Smooth muscle cell of the umbilical artery (primary cell): ENCODE measurements around the gene ZNF776. TPM values are rescaled to one million over a fixed set of nuclear protein-coding genes. Genes with fewer than 3 reads are reported as not detected.

Source experiments
- total RNA-seq: library from RNA; depleted of rRNA; stranded (reverse); fragments of >200 nt; gene quantifications from 2 replicates; pipeline ENCODE4 v1.2.3, GENCODE V29; 2014

ZNF776 gene
- 10.4 and 12.1 TPM in 2 replicates for total RNA-seq

DNA sequence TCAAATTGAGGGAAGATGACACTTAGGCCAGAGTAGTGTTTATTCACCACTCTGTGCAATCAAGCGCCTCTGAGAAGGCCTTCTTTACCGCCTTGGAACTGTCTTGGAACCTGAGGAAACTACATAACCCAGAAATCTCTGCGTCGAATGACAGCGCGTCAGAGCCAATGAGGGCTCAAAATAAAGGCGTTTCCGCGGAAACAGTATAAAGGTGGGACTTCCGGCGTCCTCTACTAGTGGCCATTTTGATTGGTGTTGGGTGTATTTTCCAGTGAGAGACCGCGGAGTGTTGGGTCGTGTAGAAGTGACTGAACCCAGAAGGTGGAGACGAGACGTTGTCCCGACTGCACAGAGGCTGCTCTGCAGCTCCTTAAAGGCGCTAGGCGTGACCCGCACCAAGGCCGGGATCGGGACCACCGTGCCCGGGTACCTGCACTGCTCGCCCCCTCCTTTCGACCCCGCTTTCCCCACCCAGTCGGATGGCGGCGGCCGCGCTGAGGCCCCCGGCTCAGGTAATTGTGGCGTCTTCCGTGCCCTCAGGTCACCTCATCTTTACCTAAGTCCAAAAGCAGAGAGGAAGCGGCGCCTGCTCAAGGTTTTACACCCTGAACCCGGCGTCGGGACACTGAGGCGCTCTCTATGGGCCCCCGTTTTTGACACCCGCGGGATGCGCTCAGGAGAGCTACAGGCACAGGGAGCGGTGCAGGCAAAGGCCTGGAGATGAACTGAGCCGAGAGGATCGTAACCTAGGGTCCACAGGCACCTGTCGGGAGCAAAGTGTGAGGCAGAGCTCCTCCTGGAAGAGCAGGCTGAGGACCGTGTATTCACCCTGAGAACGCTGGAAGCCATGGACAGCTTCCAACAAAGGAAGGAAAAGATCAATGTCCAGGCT is at the start of gene ZNF776:
Gene ZNF776 (plus strand): TSS at position 236 of the 892 bp plus-strand sequence. CDS start 244 bp downstream, at position 480.

DNA sequence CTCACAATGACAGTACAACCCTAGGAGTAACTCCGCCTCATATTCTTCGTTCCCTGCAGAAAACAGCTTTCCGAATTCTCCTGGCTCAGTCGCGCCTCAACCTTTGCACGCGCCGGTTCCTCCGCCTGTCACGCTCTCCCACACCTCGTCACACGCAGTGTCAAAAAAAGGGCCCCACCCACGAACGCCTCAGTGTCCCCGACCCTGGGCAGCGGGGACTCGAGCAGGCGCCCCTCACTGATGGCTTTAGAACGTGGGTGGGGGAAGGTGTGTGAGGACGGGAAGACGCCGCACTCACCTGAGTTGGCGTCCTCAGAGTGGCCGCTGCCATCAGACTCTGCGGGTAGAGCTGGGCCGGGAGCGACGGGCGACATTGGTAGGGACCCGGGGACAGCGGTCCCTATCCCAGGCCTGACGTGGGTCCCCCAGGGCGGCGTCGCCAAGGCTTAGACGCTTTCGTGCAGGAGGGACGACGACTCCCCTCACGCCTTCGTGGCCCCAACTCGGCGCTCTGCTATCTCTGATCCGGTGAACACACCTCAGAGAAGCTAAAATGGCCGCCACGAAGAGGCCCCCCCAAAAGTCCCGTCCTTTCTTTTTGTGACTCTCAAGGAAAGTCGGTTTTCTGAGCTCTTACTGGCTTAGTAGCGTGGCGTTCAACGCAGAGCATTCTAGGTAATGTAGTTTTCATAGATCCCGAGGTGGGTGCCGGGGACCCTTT is 37.8 kb upstream of the ZNF776 start, which contains the start of gene ZNF154:
Gene ZNF154 (minus strand): TSS at position 564 of the 721 bp plus-strand sequence. CDS start 233 bp downstream, at position 331.

DNA sequence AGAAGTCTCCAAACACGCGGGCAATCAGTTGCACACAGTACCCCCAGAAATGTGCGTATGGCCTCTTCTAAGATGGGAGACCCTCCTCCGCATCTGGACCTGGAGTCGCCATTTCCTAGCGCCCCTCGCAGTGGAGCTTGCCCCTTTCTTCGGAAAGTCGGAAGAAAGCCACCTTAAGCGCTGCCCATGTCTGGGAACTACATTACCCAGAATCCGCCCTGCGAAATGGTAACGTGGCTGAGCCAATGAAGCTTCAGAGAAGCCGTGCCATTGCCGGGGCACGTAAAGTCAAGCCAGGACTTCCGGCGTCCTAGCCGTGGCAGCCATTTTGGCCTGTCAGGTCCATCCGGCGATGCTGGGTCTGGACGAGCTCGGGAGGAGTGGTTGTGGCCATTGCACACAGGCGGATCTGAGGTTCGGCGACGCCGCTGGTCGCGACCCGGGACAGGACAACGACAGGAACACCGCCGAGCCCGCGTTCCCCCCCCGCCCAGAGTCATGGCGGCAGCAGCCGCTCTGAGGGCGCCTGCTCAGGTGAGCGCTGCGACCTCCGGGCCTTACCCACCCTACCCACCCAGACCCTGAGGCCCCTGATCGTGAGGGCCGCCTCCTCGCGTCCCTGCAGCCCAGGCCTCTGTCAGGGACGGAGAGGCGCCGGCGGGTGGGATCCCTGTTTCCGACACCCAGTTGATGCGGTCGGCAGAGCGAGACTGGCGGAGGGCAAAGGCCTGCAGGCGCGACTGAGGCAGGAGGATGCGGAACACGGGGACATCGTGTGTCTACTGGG is 22.9 kb downstream of the ZNF776 start, which contains the start of gene ZNF586:
Gene ZNF586 (plus strand): TSS at position 332 of the 787 bp plus-strand sequence. CDS start 167 bp downstream, at position 499.

Other genes starting within 250 kb of the ZNF776 start
- gene ZNF773, start 246.9 kb upstream of the ZNF776 start, total RNA-seq: 25.4 and 28.5 TPM in 2 replicates
- 5.3 and 6.2 TPM in 2 replicates for gene ZNF549, start 219.5 kb upstream of the ZNF776 start, total RNA-seq
- 9.2 and 10.7 TPM in 2 replicates for gene ZNF550, start 187.0 kb upstream of the ZNF776 start, total RNA-seq
- 3.9 and 4.9 TPM in 2 replicates for gene ZNF416, start 167.9 kb upstream of the ZNF776 start, total RNA-seq
- gene ZIK1, start 162.7 kb upstream of the ZNF776 start, total RNA-seq: 3.9 and 6.2 TPM in 2 replicates
- gene ZNF530, start 146.9 kb upstream of the ZNF776 start, total RNA-seq: 2.1 and 3.0 TPM in 2 replicates
- gene ZNF134, start 132.6 kb upstream of the ZNF776 start, total RNA-seq: 17.9 and 21.1 TPM in 2 replicates
- gene ZNF211, start 113.6 kb upstream of the ZNF776 start, total RNA-seq: 11.6 and 11.8 TPM in 2 replicates
- gene ZSCAN4, start 77.9 kb upstream of the ZNF776 start, total RNA-seq: 0.37 TPM in 1 of 2 replicates, not detected in the other
- gene ZNF551, start 64.8 kb upstream of the ZNF776 start, total RNA-seq: 3.6 and 5.3 TPM in 2 replicates
- gene ZNF154, start 37.6 kb upstream of the ZNF776 start, total RNA-seq: 4.2 and 4.9 TPM in 2 replicates
- 7.4 and 8.6 TPM in 2 replicates for gene ZNF671, start 19.2 kb upstream of the ZNF776 start, total RNA-seq
- 17.4 and 21.4 TPM in 2 replicates for gene ZNF586, start 22.9 kb downstream of the ZNF776 start, total RNA-seq
- 6.1 and 11.9 TPM in 2 replicates for gene ZNF552, start 68.1 kb downstream of the ZNF776 start, total RNA-seq
- 26.7 and 31.7 TPM in 2 replicates for gene ZNF587B, start 83.5 kb downstream of the ZNF776 start, total RNA-seq
- gene ZNF587, start 103.0 kb downstream of the ZNF776 start, total RNA-seq: 48.7 and 61.1 TPM in 2 replicates
- 4.5 and 7.2 TPM in 2 replicates for gene ZNF814, start 142.2 kb downstream of the ZNF776 start, total RNA-seq
- 23.2 and 23.4 TPM in 2 replicates for gene ZNF417, start 169.8 kb downstream of the ZNF776 start, total RNA-seq
- 5.9 and 6.4 TPM in 2 replicates for gene ZNF418, start 188.6 kb downstream of the ZNF776 start, total RNA-seq
- 3.3 and 3.6 TPM in 2 replicates for gene ZNF256, start 200.9 kb downstream of the ZNF776 start, total RNA-seq
- not detected in 2 replicates for gene C19orf18, start 227.7 kb downstream of the ZNF776 start, total RNA-seq